PC-3 (cell line): ENCODE data around the gene GPR152. TPM values are rescaled to one million over a fixed set of nuclear protein-coding genes. Genes with fewer than 3 reads are reported as not detected.

Experiments
- ATAC-seq: fragments of 200-7000 bp; cut with Tn5 transposase; 2 replicates; pipeline ENCODE4 v1.9.1; 2020; ENCODE audit warnings: mild to moderate bottlenecking, moderate library complexity
- BruUV-seq: library from RNA; stranded (reverse); fragments of 400-500 nt; replicated peaks from 2 replicates; lab custom pipeline; 2021; lab: Mats Ljungman, UMichigan
- CTCF ChIA-PET: fragments of 300-600 bp; sonication (Branson Sonifier 250); formaldehyde crosslinking; loops from one replicate; lab custom pipeline; 2022; ENCODE audit warnings: antibody characterized with exemption; lab: Charles Lee
- POLR2A ChIA-PET: fragments of 300-600 bp; sonication (Branson Sonifier 250); formaldehyde crosslinking; loops from one replicate; lab custom pipeline; 2022; ENCODE audit warnings: antibody characterized with exemption; ENCODE audit not compliant: unreplicated experiment; lab: Charles Lee
- DNase-seq: peaks from one replicate; pipeline ENCODE4 v3.0.0-alpha.2; 2015
- H2AFZ ChIP-seq: fragments of 300-600 bp; sonication (generic); 2 replicates; pipeline ENCODE4 v1.6.0; 2016; ENCODE audit warnings: antibody characterized with exemption, low read length
- H3F3A ChIP-seq: fragments of 300-600 bp; sonication (generic); one replicate; pipeline ENCODE4 v1.6.0; 2017; ENCODE audit warnings: antibody characterized with exemption, low read length, control low read depth, mild to moderate bottlenecking; ENCODE audit not compliant: unreplicated experiment
- H3K27ac ChIP-seq: fragments of 300-600 bp; sonication (generic); 2 replicates; pipeline ENCODE4 v1.5.1; 2016; ENCODE audit warnings: mild to moderate bottlenecking, low read length
- H3K27me3 ChIP-seq: fragments of 300-600 bp; sonication (generic); 2 replicates; pipeline ENCODE4 v1.6.1; 2016; ENCODE audit warnings: low read length, mixed read lengths
- H3K36me3 ChIP-seq: fragments of 300-600 bp; sonication (generic); 2 replicates; pipeline ENCODE4 v1.6.1; 2016; ENCODE audit warnings: low read depth, mixed run types, low read length, mixed read lengths
- H3K4me1 ChIP-seq: fragments of 300-600 bp; sonication (generic); 2 replicates; pipeline ENCODE4 v1.5.1; 2016; ENCODE audit warnings: low read length; ENCODE audit not compliant: insufficient read depth
- H3K4me2 ChIP-seq: fragments of 300-600 bp; sonication (generic); 2 replicates; pipeline ENCODE4 v1.6.0; 2016; ENCODE audit warnings: low read length
- H3K4me3 ChIP-seq: fragments of 300-600 bp; sonication (generic); 2 replicates; pipeline ENCODE4 v1.5.1; 2016; ENCODE audit warnings: mild to moderate bottlenecking, low read length, mixed read lengths
- H3K79me2 ChIP-seq: fragments of 300-600 bp; sonication (generic); 2 replicates; pipeline ENCODE4 v1.6.1; 2017; ENCODE audit warnings: low read length, mixed read lengths
- H3K9ac ChIP-seq: fragments of 300-600 bp; sonication (generic); 2 replicates; pipeline ENCODE4 v1.6.0; 2016; ENCODE audit warnings: mild to moderate bottlenecking, low read length
- H3K9me2 ChIP-seq: fragments of 300-600 bp; sonication (generic); replicated peaks from 2 replicates; pipeline ENCODE4 v1.6.1; 2016; ENCODE audit warnings: mixed run types, low read length, mixed read lengths
- H3K9me3 ChIP-seq: fragments of 300-600 bp; sonication (generic); 2 replicates; pipeline ENCODE4 v1.6.1; 2016; ENCODE audit warnings: low read length, mixed read lengths
- H4K20me1 ChIP-seq: fragments of 300-600 bp; sonication (generic); 2 replicates; pipeline ENCODE4 v1.6.1; 2016; ENCODE audit warnings: low read length, mixed read lengths
- EZH2 ChIP-seq: fragments of 300-600 bp; sonication (generic); IDR thresholded peaks from one replicate; pipeline ENCODE4 v1.6.1; 2017; ENCODE audit warnings: antibody characterized with exemption, mild to moderate bottlenecking, low read length; ENCODE audit not compliant: unreplicated experiment
- EZH2phosphoT487 ChIP-seq: fragments of 300-600 bp; sonication (generic); IDR thresholded peaks from 2 replicates; pipeline ENCODE4 v1.6.1; 2018; ENCODE audit warnings: mild to moderate bottlenecking, antibody characterized with exemption, low read length, borderline replicate concordance
- intact Hi-C: fragments of 100-400 bp; cut with micrococcal nuclease; formaldehyde crosslinking; loops from 2 replicates; pipeline ENCODE4 v1.9.0; 2023
- total RNA-seq: library from RNA; depleted of rRNA; stranded (reverse); fragments of >200 nt; gene quantifications from 2 replicates; pipeline ENCODE4 v1.2.3, GENCODE V29; 2014
- TF ChIP-seq, protein P1 (sequence below): fragments of 300-600 bp; sonication (generic); conservative IDR thresholded peaks from 2 replicates; pipeline ENCODE4 v1.5.1; 2017; ENCODE audit warnings: antibody characterized with exemption, low read depth, mild to moderate bottlenecking, low read length

GPR152 gene
- total RNA-seq, 1 experiment from 2014 or later = not detected

- BruUV-seq = no TSS peak
- Histone ChIP-seq H3K79me2 (0 out of 2 replicates have a peak, but pooled peaks cover 6% of the 10 kb centered on the region), H3K27ac (no peak overlapping the region), H3K4me1 (0 out of 2 replicates have a peak, but pooled peaks cover 6% of the 10 kb centered on the region), H3K9ac (no peak overlapping the region), H3K4me2 (no peak overlapping the region), H3K36me3 (peaks cover 8% of the 10 kb centered on the region; the same call in 1 of the 2 replicates), H2AFZ (no peak overlapping the region), H3K4me3 (no peak overlapping the region), H3K9me3 (no peaks in the 10 kb centered on the region), H3F3A (peaks cover 9% of the 10 kb centered on the region), H3K9me2 (no peaks in the 10 kb centered on the region), H4K20me1 (no peaks in the 10 kb centered on the region), H3K27me3 (no peaks in the 10 kb centered on the region)
- ATAC-seq (no peak), DNase-seq (no peak)
- TF ChIP-seq EZH2 (no peak), EZH2phosphoT487 (no peak)
- TF ChIP-seq, protein P1, sequence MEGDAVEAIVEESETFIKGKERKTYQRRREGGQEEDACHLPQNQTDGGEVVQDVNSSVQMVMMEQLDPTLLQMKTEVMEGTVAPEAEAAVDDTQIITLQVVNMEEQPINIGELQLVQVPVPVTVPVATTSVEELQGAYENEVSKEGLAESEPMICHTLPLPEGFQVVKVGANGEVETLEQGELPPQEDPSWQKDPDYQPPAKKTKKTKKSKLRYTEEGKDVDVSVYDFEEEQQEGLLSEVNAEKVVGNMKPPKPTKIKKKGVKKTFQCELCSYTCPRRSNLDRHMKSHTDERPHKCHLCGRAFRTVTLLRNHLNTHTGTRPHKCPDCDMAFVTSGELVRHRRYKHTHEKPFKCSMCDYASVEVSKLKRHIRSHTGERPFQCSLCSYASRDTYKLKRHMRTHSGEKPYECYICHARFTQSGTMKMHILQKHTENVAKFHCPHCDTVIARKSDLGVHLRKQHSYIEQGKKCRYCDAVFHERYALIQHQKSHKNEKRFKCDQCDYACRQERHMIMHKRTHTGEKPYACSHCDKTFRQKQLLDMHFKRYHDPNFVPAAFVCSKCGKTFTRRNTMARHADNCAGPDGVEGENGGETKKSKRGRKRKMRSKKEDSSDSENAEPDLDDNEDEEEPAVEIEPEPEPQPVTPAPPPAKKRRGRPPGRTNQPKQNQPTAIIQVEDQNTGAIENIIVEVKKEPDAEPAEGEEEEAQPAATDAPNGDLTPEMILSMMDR = no peak
- intact Hi-C loops = no loop called here
- ChIA-PET CTCF (no interaction called here), POLR2A (no interaction called here)
Observed at GRCh38 chr11:67441098-67441563, 11.4 kb downstream of the GPR152 start.

DNA sequence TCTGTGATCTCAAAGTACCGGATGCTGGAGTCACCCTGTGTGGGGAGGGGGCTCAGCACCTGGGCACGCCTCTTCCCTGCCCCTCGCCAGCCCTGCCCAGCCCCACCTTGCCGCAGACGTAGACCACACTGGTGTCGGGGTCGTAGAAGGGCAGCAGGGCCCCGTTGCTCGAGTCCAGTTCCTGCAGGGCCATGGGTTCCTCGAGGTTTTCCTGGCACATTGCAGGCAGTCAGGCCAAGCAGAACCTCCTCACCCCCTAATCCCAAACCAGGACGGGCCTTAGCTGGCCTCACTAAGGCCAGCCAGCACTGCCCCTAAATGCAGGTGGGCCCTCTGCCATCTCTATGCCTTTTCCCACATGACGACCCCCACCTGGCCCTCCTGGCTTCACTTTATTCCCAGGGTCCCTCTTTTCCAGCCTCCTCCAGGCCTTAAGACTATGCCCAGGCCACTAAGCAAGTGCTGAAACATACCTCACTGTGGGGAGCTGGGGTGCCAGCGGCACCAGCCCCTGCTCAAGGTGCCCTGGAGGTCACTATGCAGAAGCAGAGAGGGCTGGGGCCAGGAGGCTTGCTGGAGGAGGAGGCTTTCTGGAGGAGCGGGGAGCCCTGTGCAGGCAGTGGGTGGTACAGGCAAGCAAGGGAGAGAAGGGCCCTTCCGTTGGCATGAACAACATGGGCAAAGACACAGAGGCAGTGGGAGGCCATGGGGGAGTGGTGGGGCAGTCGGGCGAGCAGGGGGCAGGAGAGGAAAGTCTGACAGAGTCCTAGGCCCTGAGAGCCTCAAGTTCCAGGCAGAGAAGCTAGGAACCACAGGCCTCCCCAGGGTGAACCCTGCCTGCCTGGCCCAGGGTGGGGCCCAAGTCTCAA is 12.1 kb downstream of the GPR152 start:
- H3K36me3 ChIP-seq = peaks cover 8% of the 10 kb centered on the region; the same call in 1 of the 2 replicates
- TF ChIP-seq EZH2 (no peak), EZH2phosphoT487 (no peak)
- TF ChIP-seq, protein P1 = no peak

More for the DNA sequence above, 12.1 kb downstream of the GPR152 start:
- Histone ChIP-seq H3K9ac (no peak overlapping the region), H3K79me2 (0 out of 2 replicates have a peak, but pooled peaks cover 6% of the 10 kb centered on the region), H3K4me2 (no peak overlapping the region), H3K9me2 (no peaks in the 10 kb centered on the region), H3K27ac (no peak overlapping the region), H4K20me1 (no peaks in the 10 kb centered on the region), H3F3A (peaks cover 9% of the 10 kb centered on the region), H2AFZ (no peak overlapping the region), H3K27me3 (no peaks in the 10 kb centered on the region), H3K4me3 (no peak overlapping the region), H3K9me3 (no peaks in the 10 kb centered on the region), H3K4me1 (0 out of 2 replicates have a peak, but pooled peaks cover 6% of the 10 kb centered on the region)
- POLR2A ChIA-PET = no interaction called here
- CTCF ChIA-PET = no interaction called here
- BruUV-seq = no TSS peak
- intact Hi-C loops = no loop called here
- no peak for ATAC-seq
- DNase-seq = no peak
